Spleen (tissue), 7 donors: ENCODE results near the gene SURF2.

Experiments used
- POLR2A ChIP-seq, 3 donors: fragments of 450-650 bp; IDR thresholded peaks; one replicate each; pipeline ENCODE4 v1.5.1; 2017; ENCODE audit warnings: antibody characterized with exemption in 3 of 3, mild to moderate bottlenecking in 1 of 3
- POLR2AphosphoS5 ChIP-seq, 3 donors: sonication (generic); formaldehyde crosslinking; IDR thresholded peaks; one replicate each; pipeline ENCODE4 v1.5.1; 2017; ENCODE audit warnings: antibody characterized with exemption in 3 of 3
- TF ChIP-seq, protein P1 (sequence below), 11 experiments: fragments of 200-600 bp in 7 of 11; fragments of 450-650 bp in 4 of 11; sonication (generic) in 4 of 11; IDR thresholded peaks in 8 of 11; conservative IDR thresholded peaks in 3 of 11; 1 replicate in 7 of 11; 2 replicates in 4 of 11; pipeline versions ENCODE4 v1.4.0 to v1.8.0; 2016 to 2021; ENCODE audit warnings: antibody characterized with exemption in 11 of 11, inconsistent platforms in 4 of 11, mild to moderate bottlenecking in 1 of 11
- donor health status: DM: no; HTN: no; CAD: no; lungs with moderate emphysema.
- donor health status: DM: no; HTN: no; CAD: no.
- donor health status: DM: no; HTN: no; CAD: no.

DNA sequence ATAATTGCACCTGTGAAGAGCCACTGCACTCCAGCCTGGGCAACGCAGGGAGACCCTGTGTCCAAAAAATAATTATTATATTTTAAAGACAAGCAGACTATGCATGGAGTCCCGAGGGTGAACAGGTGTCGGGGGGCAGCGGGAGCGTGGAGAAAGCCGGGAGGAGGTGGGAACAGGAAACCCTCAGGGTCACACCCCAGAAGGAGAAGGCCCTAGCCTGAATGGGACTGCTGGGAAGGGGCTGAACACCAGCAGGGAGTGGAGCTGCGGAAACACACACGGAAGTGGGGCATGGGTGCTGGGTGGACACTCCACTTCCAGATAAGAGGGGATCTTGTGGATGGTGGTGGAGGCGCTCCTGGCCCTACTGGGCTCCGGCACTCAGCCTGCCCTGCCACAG lies 33.1 kb upstream of the SURF2 start:
- TF ChIP-seq, protein P1, sequence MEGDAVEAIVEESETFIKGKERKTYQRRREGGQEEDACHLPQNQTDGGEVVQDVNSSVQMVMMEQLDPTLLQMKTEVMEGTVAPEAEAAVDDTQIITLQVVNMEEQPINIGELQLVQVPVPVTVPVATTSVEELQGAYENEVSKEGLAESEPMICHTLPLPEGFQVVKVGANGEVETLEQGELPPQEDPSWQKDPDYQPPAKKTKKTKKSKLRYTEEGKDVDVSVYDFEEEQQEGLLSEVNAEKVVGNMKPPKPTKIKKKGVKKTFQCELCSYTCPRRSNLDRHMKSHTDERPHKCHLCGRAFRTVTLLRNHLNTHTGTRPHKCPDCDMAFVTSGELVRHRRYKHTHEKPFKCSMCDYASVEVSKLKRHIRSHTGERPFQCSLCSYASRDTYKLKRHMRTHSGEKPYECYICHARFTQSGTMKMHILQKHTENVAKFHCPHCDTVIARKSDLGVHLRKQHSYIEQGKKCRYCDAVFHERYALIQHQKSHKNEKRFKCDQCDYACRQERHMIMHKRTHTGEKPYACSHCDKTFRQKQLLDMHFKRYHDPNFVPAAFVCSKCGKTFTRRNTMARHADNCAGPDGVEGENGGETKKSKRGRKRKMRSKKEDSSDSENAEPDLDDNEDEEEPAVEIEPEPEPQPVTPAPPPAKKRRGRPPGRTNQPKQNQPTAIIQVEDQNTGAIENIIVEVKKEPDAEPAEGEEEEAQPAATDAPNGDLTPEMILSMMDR (IDR thresholded peaks at IDR 0.05 in 8 of 11, conservative IDR thresholded peaks at IDR 0.05 in 3 of 11): no peak
- TF ChIP-seq POLR2A (IDR thresholded peaks at IDR 0.05): no peak
- no peak for TF ChIP-seq POLR2AphosphoS5 (IDR thresholded peaks at IDR 0.05)
